ENCODE measurements around the gene MEX3A.

- TF ChIP-seq TAF1 (IDR thresholded peaks at IDR 0.05; ENCODE audit: borderline replicate concordance, low read depth, low read length) (no peak), POLR2AphosphoS5 (IDR thresholded peaks at IDR 0.05; ENCODE audit: low read depth, low read length) (no peak)
Measured at GRCh38 chr1:156075162-156075561, 7.1 kb downstream of the MEX3A start.

Data from GM12892 (cell line).